ENCODE results near the gene PLP2.

GRCh38 chrX:49160908-49161307, 10.8 kb upstream of the PLP2 start:
- TF ChIP-seq EEA1 (CRISPR knock-in tag; IDR thresholded peaks at IDR 0.05; ENCODE audit: borderline replicate concordance) (no peak), CREB1 (IDR thresholded peaks at IDR 0.05) (no peak), CREB1 (CRISPR knock-in tag; IDR thresholded peaks at IDR 0.05) (no peak), ARHGAP35 (CRISPR knock-in tag; IDR thresholded peaks at IDR 0.05; ENCODE audit: borderline replicate concordance) (no peak), MXD4 (CRISPR knock-in tag; IDR thresholded peaks at IDR 0.05) (no peak)
